ENCODE measurements around the gene COPS9.

Gene COPS9

DNA sequence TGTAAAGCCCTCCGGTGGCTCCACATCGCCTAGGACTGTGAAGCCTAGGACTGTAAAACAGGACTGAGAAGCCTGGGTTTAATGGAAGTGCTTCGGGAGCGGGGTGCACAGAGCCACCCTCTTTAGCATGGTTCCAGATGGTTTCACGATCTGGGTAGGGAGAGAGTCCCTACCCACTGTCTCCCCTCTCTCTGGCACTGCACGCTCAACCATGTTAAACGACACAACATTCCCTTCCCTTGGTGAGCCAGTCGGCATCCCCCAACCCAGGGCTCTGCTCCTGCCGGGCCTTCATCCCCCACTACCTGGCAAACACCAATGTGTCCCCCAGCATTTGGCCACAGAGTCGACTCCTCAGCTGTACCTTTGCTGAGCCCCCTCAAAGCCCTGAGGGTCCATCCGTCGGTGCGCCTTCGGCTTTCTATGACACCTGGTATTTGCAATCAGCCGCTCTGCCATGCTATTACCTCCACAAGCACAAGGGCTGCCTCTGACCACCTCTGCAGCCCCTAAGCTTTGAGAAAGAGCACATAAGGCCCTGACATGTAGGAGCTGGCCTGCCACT lies 1.1 kb downstream of the COPS9 start:
- peak overlapping the region; percentile 76 for H3K4me3 ChIP-seq (ENCODE audit: low read depth, low read length)
- TF ChIP-seq MYC (IDR thresholded peaks at IDR 0.05; ENCODE audit: low read depth, low read length) = no peak
- TF ChIP-seq POLR2A (IDR thresholded peaks at IDR 0.05; ENCODE audit: extremely low read depth, insufficient read length) = no peak
- TF ChIP-seq, protein P1, sequence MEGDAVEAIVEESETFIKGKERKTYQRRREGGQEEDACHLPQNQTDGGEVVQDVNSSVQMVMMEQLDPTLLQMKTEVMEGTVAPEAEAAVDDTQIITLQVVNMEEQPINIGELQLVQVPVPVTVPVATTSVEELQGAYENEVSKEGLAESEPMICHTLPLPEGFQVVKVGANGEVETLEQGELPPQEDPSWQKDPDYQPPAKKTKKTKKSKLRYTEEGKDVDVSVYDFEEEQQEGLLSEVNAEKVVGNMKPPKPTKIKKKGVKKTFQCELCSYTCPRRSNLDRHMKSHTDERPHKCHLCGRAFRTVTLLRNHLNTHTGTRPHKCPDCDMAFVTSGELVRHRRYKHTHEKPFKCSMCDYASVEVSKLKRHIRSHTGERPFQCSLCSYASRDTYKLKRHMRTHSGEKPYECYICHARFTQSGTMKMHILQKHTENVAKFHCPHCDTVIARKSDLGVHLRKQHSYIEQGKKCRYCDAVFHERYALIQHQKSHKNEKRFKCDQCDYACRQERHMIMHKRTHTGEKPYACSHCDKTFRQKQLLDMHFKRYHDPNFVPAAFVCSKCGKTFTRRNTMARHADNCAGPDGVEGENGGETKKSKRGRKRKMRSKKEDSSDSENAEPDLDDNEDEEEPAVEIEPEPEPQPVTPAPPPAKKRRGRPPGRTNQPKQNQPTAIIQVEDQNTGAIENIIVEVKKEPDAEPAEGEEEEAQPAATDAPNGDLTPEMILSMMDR (IDR thresholded peaks at IDR 0.05; ENCODE audit: low read depth, low read length) = no peak
- TF ChIP-seq MAX (IDR thresholded peaks at IDR 0.05; ENCODE audit: low read depth, low read length) = no peak
- DNase-seq (ENCODE audit: low read depth) = no peak

GRCh38 chr2:240134466-240134865 lies 1.6 kb downstream of the COPS9 start:
- no peak for TF ChIP-seq MYC (IDR thresholded peaks at IDR 0.05; ENCODE audit: low read depth, low read length)
- no peak for TF ChIP-seq MAX (IDR thresholded peaks at IDR 0.05; ENCODE audit: low read depth, low read length)
- no peak for TF ChIP-seq POLR2A (IDR thresholded peaks at IDR 0.05; ENCODE audit: extremely low read depth, insufficient read length)
- TF ChIP-seq, protein P1 (IDR thresholded peaks at IDR 0.05; ENCODE audit: low read depth, low read length) = no peak
- no peak for DNase-seq (ENCODE audit: low read depth)
- H3K4me3 ChIP-seq (ENCODE audit: low read depth, low read length) = peak overlapping the region; percentile 76

GRCh38 chr2:240133401-240133800 lies 2.7 kb downstream of the COPS9 start:
- TF ChIP-seq, protein P1 (IDR thresholded peaks at IDR 0.05; ENCODE audit: low read depth, low read length) = no peak
- TF ChIP-seq MAX (IDR thresholded peaks at IDR 0.05; ENCODE audit: low read depth, low read length) (no peak), MYC (IDR thresholded peaks at IDR 0.05; ENCODE audit: low read depth, low read length) (no peak), POLR2A (IDR thresholded peaks at IDR 0.05; ENCODE audit: extremely low read depth, insufficient read length) (no peak)
- H3K4me3 ChIP-seq (ENCODE audit: low read depth, low read length) = no peak overlapping the region

GRCh38 chr2:240132651-240132980 lies 3.5 kb downstream of the COPS9 start:
- TF ChIP-seq MYC (IDR thresholded peaks at IDR 0.05; ENCODE audit: low read depth, low read length) = no peak
- TF ChIP-seq, protein P1 (IDR thresholded peaks at IDR 0.05; ENCODE audit: low read depth, low read length) = no peak
- TF ChIP-seq POLR2A (IDR thresholded peaks at IDR 0.05; ENCODE audit: extremely low read depth, insufficient read length) = no peak
- TF ChIP-seq MAX (IDR thresholded peaks at IDR 0.05; ENCODE audit: low read depth, low read length) = no peak
- DNase-seq (ENCODE audit: low read depth) = no peak
- no peak overlapping the region for H3K4me3 ChIP-seq (ENCODE audit: low read depth, low read length)

More at GRCh38 chr2:240133401-240133800, 2.7 kb downstream of the COPS9 start:
- DNase-seq (ENCODE audit: low read depth) = no peak

DNA sequence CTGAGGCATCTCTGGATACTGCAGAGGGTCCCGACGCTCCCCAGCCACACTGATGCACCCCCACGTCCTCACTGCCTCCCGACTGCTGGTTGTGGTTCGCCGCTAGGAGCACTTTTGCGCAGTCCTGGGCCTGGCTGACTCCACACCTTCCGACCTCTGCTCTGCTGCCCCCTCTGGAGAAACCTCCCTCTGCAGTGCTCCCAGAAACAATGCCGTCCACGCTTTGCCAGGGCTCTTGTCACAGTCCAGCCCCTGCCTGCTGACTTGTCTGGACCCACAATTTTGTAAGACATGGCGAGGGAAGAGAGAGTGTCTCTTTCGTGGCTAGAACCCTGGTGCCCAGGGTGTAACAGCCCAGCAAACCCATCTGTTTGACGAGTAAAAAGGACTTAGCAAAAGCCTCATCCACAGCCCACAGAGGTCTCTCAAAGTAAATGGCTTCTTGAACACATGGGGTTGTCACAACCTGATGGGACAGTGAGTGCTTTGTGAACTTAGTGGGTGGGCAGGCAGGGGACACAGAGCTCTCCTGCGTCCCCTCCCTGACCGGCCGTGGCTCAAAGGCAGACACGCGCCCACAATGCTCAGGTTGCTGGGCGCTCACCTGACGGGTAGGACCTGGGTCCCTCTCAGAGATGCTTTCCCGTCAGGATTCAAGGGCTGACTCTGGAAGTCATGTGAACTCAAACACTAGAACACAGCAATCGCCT lies 4.0 kb downstream of the COPS9 start:
- no peak for TF ChIP-seq MYC (IDR thresholded peaks at IDR 0.05; ENCODE audit: low read depth, low read length)
- TF ChIP-seq, protein P1 (IDR thresholded peaks at IDR 0.05; ENCODE audit: low read depth, low read length) = peak; percentile 27
- no peak for DNase-seq (ENCODE audit: low read depth)
- no peak overlapping the region for H3K4me3 ChIP-seq (ENCODE audit: low read depth, low read length)

Data from NB4 (cell line).